Posterior cingulate gyrus (tissue), 11 donors: ENCODE measurements around the gene ARHGEF40.

ENCODE experiments used
- DNase-seq, 10 donors: peaks; one replicate each; pipeline versions ENCODE4 v3.0.0 to v3.0.0-alpha.2; 2020 to 2021; ENCODE audit warnings: mixed read lengths in 3 of 10
- intact Hi-C: fragments of 100-400 bp; cut with DNase I; formaldehyde crosslinking; loops from one replicate; pipeline ENCODE4 v1.15.1; 2023

The ARHGEF40 gene

GRCh38 chr14:21074398-21075272 lies 4.5 kb downstream of the ARHGEF40 start:
- DNase-seq = no peak
- intact Hi-C loops = loop anchor here (5.0 kb wide), 2 partner anchors 47 to 438 kb away; partner anchors contain the start of genes METTL3 and NDRG2

- intact Hi-C loops = no loop called here
- no peak for DNase-seq
Observed at GRCh38 chr14:21075719-21076437, 5.8 kb downstream of the ARHGEF40 start.

DNA sequence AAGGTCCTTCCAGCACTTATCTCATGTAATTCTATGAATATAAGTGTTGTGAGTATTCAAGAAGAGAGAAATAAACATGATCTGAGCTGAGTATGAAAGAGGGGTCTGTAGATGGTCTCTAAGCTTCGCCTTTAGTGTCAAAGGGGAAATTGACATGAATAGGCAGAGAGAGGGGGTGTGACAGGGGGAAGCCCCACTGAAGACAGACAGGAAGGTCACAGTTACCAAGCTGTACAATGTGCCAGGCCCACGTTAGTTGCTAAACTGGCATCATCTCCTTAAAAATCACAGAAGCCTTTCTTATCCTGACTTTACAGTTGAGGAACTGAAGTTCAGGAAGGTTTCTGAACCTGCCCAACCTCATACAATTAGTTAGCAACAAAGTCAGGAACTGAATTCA lies 7.6 kb downstream of the ARHGEF40 start:
- no peak for DNase-seq

GRCh38 chr14:21078287-21078686 lies 8.2 kb downstream of the ARHGEF40 start:
- intact Hi-C loops = no loop called here
- peak in 8 of 10 donors; percentile 56 to 96 (median 74) for DNase-seq

More for the DNA sequence above, 7.6 kb downstream of the ARHGEF40 start:
- intact Hi-C loops = no loop called here

DNA sequence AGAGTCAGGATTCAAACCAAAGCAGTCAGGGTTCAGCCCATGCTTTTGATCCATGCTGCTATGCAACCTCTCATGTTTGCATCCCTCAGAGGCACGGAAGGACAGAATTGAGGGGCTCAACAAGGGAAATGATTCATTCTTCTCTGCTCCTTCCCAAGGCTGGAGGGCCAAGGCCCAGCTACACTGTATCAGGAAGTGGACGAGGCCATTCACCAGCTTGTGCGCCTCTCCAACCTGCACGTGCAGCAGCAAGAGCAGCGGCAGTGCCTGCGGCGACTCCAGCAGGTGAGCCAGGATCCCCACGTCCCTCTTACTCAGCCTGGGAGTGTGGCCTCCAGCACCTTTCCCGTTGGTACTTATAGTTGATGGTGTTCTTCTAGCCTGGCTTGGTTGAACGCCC lies 8.6 kb downstream of the ARHGEF40 start:
- intact Hi-C loops = no loop called here
- DNase-seq = no peak

DNA sequence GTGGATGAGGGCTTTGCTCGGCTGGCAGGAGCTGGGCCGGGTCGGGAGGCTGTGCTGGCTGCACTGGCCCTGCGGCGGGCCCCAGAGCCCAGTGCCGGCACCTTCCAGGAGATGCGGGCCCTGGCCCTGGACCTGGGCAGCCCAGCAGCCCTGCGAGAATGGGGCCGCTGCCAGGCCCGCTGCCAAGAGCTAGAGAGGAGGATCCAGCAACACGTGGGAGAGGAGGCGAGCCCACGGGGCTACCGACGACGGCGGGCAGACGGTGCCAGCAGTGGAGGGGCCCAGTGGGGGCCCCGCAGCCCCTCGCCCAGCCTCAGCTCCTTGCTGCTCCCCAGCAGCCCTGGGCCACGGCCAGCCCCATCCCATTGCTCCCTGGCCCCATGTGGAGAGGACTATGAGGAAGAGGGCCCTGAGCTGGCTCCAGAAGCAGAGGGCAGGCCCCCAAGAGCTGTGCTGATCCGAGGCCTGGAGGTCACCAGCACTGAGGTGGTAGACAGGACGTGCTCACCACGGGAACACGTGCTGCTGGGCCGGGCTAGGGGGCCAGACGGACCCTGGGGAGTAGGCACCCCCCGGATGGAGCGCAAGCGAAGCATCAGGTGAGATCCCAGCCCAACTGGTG lies 11.5 kb downstream of the ARHGEF40 start:
- intact Hi-C loops = no loop called here

DNA sequence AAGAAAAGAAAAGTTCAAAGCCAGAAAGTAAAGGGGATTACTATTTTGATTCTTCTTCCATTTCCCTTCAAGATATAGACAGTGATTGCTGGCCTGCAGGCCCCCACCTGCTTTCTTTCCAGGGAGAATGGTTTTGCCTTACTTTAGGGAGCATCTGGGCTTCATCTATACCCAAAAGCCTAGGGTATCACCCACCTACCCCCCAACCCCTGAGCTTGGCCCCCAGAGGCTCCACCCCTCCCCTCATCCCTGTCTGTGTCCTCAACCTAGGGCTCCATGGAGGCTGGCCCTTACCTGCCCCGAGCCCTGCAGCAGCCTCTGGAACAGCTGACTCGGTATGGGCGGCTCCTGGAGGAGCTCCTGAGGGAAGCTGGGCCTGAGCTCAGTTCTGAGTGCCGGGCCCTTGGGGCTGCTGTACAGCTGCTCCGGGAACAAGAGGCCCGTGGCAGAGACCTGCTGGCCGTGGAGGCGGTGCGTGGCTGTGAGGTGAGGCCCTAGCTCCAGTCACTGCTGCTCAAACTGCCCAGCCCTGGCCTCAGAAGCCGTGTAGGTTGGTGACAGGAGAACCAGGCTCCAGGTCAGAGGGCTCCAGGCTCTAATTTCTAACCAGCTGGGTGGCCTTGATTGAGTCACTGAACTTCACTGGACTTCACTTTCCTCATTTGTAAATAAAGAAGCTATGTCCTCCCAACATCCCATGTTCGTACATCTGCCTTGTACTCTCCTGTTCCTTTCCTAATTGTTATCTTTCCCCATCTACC lies 13.6 kb downstream of the ARHGEF40 start:
- intact Hi-C loops = no loop called here

More for the DNA sequence above, 11.5 kb downstream of the ARHGEF40 start:
- no peak for DNase-seq

DNA sequence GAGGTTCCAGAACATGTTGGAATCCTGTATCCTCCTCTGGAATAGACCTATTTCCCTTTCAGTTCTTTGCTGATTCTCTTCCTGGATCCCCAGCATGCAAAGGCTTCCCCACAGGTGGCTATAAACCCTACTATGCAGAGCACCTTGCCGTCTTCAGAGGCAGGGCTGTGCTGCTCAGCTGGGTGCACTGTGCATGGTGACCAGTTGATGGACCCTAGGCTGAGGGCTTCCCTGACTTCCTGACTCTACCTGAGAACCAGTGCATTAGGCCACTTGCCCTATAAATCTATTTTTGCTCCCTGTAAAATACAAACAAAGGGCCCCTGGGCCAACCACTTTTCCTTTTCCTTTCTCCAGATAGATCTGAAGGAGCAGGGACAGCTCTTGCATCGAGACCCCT lies 14.3 kb downstream of the ARHGEF40 start:
- no peak for DNase-seq
- intact Hi-C loops = no loop called here

More for the DNA sequence above, 13.6 kb downstream of the ARHGEF40 start:
- DNase-seq = no peak

DNA sequence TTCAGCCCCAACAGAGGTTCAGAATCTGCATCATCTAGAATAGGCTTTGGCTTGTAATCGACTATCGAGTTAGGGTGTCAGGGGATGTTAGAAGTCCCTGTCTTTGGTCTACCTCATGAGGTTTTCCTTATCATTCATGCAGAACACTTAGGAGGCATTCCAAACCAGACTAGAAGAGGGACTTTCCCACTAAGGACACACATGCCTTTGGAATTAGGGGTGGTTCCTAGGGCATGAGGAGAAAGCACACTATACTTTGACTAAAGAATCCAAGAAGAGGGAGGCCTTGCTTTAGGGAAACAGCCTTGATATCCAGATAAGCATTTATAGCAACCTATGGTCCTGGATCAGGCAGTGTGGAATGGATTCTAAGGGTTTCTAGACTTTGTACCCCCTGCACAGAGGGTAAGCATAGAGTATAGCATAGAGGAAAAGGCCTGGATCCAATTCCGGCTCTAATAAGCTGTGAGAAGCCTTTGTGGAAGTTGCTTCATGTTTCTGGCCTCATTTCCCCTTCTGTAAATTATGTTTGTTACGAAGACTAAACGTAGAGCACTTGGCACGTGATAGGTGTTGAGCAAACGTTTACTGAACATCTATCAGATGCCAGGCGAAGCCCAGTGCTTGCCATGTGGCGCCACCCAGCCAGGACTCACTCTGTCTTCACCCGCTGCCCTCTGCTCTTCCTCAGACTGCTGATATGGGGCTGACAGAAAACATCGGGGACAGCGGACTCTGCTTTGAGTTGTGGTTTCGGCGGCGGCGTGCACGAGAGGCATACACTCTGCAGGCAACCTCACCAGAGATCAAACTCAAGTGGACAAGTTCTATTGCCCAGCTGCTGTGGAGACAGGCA lies 15.1 kb downstream of the ARHGEF40 start:
- intact Hi-C loops = no loop called here
- DNase-seq = no peak

DNA sequence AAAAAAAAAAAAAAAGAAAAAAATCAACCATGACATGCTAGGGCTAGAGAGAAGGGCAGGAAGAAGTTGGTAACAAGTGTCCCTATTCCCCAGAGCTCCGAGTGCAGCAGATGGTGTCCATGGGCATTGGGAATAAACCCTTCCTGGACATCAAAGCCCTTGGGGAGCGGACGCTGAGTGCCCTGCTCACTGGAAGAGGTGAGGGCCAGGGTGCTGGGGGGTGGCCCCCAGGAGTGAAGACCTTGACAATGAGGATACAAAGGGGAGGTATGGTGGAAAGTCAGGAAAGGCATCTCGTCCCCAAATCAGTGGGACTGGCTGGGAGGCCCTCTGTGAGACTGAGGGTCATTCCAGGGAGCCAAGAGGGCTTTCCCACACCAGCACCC lies 16.8 kb downstream of the ARHGEF40 start:
- DNase-seq = no peak
- intact Hi-C loops = no loop called here

DNA sequence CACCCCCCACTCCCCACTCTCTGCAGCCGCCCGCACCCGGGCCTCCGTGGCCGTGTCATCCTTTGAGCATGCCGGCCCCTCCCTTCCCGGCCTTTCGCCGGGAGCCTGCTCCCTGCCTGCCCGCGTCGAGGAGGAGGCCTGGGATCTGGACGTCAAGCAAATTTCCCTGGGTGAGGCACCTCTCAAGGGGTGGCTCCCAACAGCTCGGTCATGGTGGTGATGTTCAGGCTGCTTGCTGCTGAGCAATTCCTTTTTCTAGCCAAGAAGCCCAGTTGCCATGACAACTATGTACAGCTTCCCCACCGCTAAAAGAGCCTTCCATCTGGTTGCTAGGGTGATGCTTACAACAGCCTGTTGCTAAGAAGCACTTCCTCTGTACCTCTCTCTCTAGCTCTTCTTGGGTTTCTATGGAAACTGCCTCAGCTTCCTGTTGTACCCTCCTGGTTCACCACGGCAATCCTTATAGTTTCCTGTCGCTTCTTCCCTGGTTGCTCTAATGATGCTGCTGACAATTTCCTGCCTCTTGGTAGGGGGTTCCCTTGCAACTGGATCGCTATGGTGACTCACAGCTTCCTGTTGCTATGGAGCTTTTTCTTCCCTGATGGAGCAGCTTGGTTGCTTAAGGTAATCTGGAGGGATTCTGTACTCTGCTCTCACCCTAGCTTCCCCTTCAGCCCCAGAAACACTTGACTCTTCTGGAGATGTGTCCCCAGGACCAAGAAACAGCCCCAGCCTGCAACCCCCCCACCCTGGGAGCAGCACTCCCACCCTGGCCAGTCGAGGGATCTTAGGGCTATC lies 17.4 kb downstream of the ARHGEF40 start:
- intact Hi-C loops = no loop called here
- DNase-seq = peak in 3 of 10 donors; percentile 48 to 88 (median 78)

DNA sequence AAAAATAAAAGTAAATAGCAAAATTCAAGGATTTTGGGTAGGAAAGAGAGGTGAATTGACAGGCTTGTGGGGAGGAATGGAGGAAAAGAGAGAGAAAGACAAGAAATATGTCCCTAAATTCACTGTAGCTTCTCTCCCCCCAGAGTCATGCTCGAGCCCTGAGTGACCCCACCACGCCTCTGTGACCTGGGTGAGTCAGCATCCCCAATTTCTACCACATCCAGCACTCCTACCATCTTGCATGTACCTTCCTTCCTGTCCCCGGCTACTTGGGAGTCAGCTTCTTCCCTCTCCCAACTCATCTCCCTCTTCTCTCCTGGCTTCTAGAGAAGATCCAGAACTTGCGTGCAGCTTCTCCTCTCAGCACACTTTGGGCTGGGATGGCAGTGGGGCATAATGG lies 18.6 kb downstream of the ARHGEF40 start:
- intact Hi-C loops = no loop called here
- no peak for DNase-seq

GRCh38 chr14:21089271-21089670 lies 19.2 kb downstream of the ARHGEF40 start:
- DNase-seq = no peak
- intact Hi-C loops = no loop called here

GRCh38 chr14:21089877-21090193 lies 19.7 kb downstream of the ARHGEF40 start:
- intact Hi-C loops = loop anchor here (5.0 kb wide), 1 partner anchor 73 kb away; no protein-coding TSS in a partner anchor
- no peak for DNase-seq

GRCh38 chr14:21090194-21090939 lies 20.3 kb downstream of the ARHGEF40 start:
- intact Hi-C loops = loop anchor here (5.0 kb wide), 1 partner anchor 73 kb away; no protein-coding TSS in a partner anchor

DNA sequence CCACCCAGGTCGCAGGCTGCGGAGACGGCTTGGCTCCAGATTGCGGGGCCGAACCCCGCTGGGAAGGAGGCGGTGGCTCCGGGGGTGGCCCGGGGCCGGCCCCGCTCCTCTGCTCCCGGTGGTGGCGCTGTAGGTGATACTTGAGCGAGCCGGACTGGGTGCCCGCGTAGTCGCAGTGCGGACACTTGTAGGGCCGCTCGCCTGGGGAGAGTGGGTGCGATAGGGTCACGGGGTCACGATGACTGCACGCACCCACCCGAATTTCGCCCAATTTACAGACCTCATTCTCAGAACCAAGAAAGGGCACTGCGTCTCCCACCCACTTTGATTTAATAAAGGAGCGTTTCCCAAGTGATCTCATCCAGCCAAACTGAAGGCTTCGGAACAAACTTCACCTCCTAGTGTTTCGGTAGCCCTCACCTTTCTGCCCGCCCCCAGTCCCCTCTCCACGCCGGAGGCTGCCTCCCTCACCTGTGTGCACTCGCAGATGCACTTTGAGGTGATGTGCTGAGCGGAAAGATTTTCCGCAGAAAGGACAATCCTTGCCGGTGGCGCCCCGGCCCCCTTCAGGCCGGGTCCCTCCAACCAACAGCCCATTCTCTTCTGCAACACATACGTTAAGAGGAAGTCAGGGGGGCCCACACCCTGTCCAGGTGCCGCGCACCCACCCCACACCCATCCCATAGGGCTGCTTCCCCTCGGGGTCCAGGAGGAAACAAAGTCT lies 21.0 kb downstream of the ARHGEF40 start:
- intact Hi-C loops = loop anchor here (5.0 kb wide), 1 partner anchor 74 kb away; no protein-coding TSS in a partner anchor
- DNase-seq = peak in 1 of 10 donors; percentile 5

More at GRCh38 chr14:21090194-21090939, 20.3 kb downstream of the ARHGEF40 start:
- peak in 3 of 10 donors; percentile 15 to 89 (median 46) for DNase-seq

- DNase-seq = peak in 1 of 10 donors; percentile 85
- intact Hi-C loops = loop anchor here (1.0 to 5.0 kb wide), 3 partner anchors 15 to 75 kb away; partner anchors contain the start of gene ARHGEF40
Observed at GRCh38 chr14:21091821-21092272, 21.7 kb downstream of the ARHGEF40 start.
